ENCODE measurements around the gene IL1F10.

The IL1F10 gene

DNA sequence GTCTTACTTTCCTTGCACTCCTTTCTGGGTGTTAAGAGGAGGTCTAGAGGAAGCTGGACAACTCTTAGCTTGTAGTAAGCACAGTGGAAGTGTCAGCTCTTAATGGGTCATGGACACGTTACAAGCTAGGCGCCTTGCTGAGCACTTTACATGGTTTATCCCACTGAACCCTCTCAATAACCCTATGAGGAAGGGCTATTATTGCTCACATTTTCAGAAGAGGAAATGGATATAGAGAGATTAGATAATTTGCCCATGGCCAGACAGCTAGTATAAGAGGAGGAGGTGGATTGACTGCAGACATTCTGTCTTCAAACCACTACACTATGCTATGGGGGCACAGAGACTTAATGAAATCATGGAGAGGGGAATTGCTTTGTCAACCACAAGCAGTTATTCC lies 51.3 kb downstream of the IL1F10 start:
- H3K27me3 ChIP-seq (ENCODE audit: low read length) = no peaks in the 10 kb centered on the region
- no peaks in the 10 kb centered on the region for H3F3A ChIP-seq (ENCODE audit: insufficient read depth)
- H3K9ac ChIP-seq (ENCODE audit: low read length) = no peak overlapping the region
- TF ChIP-seq EZH2phosphoT487 (conservative IDR thresholded peaks at IDR 0.05; ENCODE audit: low read length) = no peak
- TF ChIP-seq, protein P1, sequence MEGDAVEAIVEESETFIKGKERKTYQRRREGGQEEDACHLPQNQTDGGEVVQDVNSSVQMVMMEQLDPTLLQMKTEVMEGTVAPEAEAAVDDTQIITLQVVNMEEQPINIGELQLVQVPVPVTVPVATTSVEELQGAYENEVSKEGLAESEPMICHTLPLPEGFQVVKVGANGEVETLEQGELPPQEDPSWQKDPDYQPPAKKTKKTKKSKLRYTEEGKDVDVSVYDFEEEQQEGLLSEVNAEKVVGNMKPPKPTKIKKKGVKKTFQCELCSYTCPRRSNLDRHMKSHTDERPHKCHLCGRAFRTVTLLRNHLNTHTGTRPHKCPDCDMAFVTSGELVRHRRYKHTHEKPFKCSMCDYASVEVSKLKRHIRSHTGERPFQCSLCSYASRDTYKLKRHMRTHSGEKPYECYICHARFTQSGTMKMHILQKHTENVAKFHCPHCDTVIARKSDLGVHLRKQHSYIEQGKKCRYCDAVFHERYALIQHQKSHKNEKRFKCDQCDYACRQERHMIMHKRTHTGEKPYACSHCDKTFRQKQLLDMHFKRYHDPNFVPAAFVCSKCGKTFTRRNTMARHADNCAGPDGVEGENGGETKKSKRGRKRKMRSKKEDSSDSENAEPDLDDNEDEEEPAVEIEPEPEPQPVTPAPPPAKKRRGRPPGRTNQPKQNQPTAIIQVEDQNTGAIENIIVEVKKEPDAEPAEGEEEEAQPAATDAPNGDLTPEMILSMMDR (IDR thresholded peaks at IDR 0.05; ENCODE audit: insufficient read depth, low read length, poor library complexity, severe bottlenecking) = no peak
- no peak overlapping the region for H3K27ac ChIP-seq (ENCODE audit: low read depth, low read length)
- no peaks in the 10 kb centered on the region; the same call in 1 of the 2 replicates for H3K9me2 ChIP-seq (replicated peaks; ENCODE audit: insufficient read depth, low read length)
- no peaks in the 10 kb centered on the region for H3K9me3 ChIP-seq (ENCODE audit: insufficient read depth, low read length)
- no peaks in the 10 kb centered on the region for H3K36me3 ChIP-seq (ENCODE audit: low read length)
- no peaks in the 10 kb centered on the region for H4K20me1 ChIP-seq (ENCODE audit: low read depth, low read length)
- no peaks in the 10 kb centered on the region for H3K79me2 ChIP-seq (ENCODE audit: insufficient read depth, low read length)
- no peak overlapping the region for H3K4me2 ChIP-seq (ENCODE audit: low read depth, low read length, poor library complexity, severe bottlenecking)
- H2AFZ ChIP-seq (ENCODE audit: low read depth, low read length, severe bottlenecking) = no peak overlapping the region
- no peak overlapping the region for H3K4me3 ChIP-seq (ENCODE audit: insufficient read depth, low read length, poor library complexity, severe bottlenecking)

DNA sequence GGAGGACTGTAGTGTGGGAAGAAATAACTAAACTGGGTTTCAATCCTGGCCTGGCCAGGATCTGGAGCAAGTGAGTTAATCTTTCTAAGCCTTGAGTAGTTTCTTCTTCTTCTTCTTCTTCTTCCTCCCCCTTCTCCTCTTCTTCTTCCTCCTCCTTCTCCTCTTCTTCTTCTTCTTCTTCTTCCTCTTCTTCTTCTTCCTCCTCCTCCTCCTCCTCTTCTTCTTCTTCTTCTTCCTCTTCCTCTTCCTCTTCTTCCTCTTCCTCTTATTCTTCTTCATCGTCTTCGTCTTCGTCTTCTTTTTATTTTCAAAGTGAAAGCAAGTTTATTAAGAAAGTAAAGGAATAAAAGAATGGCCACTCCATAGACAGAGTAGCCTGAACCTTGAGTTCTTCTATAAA lies 53.1 kb downstream of the IL1F10 start:
- no peaks in the 10 kb centered on the region for H3K36me3 ChIP-seq (ENCODE audit: low read length)
- H3F3A ChIP-seq (ENCODE audit: insufficient read depth) = no peaks in the 10 kb centered on the region
- H3K4me3 ChIP-seq (ENCODE audit: insufficient read depth, low read length, poor library complexity, severe bottlenecking) = no peak overlapping the region
- no peaks in the 10 kb centered on the region for H3K9me3 ChIP-seq (ENCODE audit: insufficient read depth, low read length)
- TF ChIP-seq EZH2phosphoT487 (conservative IDR thresholded peaks at IDR 0.05; ENCODE audit: low read length) = no peak
- TF ChIP-seq, protein P1 (IDR thresholded peaks at IDR 0.05; ENCODE audit: insufficient read depth, low read length, poor library complexity, severe bottlenecking) = no peak
- no peaks in the 10 kb centered on the region for H3K79me2 ChIP-seq (ENCODE audit: insufficient read depth, low read length)
- H3K27ac ChIP-seq (ENCODE audit: low read depth, low read length) = no peak overlapping the region
- no peaks in the 10 kb centered on the region; the same call in 1 of the 2 replicates for H3K9me2 ChIP-seq (replicated peaks; ENCODE audit: insufficient read depth, low read length)
- peak overlapping the region; percentile 74 for H2AFZ ChIP-seq (ENCODE audit: low read depth, low read length, severe bottlenecking)
- no peaks in the 10 kb centered on the region for H4K20me1 ChIP-seq (ENCODE audit: low read depth, low read length)
- no peak overlapping the region for H3K9ac ChIP-seq (ENCODE audit: low read length)
- H3K4me2 ChIP-seq (ENCODE audit: low read depth, low read length, poor library complexity, severe bottlenecking) = peak overlapping the region; percentile 33
- H3K27me3 ChIP-seq (ENCODE audit: low read length) = no peaks in the 10 kb centered on the region

DNA sequence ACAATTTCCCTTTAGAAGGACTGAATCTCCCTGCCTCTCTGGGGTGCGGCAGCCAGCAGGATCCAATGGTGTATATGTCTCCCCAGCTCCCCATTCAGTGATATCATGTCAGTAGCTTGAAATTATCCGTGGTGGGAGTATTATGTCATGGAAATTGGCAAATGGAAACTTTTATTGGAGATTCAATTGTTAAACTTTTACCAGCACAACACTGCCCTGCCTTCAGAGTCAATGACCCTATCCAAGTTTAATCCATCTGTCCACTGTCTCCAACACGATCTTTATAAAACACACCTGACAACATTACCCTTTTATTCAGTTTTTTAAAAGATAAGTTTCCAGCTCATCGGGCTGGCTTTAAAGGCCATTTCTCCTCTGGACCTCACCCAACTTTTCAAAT lies 54.6 kb downstream of the IL1F10 start:
- H3K79me2 ChIP-seq (ENCODE audit: insufficient read depth, low read length) = no peaks in the 10 kb centered on the region
- no peak overlapping the region for H3K4me2 ChIP-seq (ENCODE audit: low read depth, low read length, poor library complexity, severe bottlenecking)
- H2AFZ ChIP-seq (ENCODE audit: low read depth, low read length, severe bottlenecking) = no peak overlapping the region
- no peaks in the 10 kb centered on the region for H3K27me3 ChIP-seq (ENCODE audit: low read length)
- no peaks in the 10 kb centered on the region for H4K20me1 ChIP-seq (ENCODE audit: low read depth, low read length)
- no peak for TF ChIP-seq EZH2phosphoT487 (conservative IDR thresholded peaks at IDR 0.05; ENCODE audit: low read length)
- TF ChIP-seq, protein P1 (IDR thresholded peaks at IDR 0.05; ENCODE audit: insufficient read depth, low read length, poor library complexity, severe bottlenecking) = no peak
- H3K4me3 ChIP-seq (ENCODE audit: insufficient read depth, low read length, poor library complexity, severe bottlenecking) = no peak overlapping the region
- H3K27ac ChIP-seq (ENCODE audit: low read depth, low read length) = no peak overlapping the region
- no peaks in the 10 kb centered on the region; the same call in 1 of the 2 replicates for H3K9me2 ChIP-seq (replicated peaks; ENCODE audit: insufficient read depth, low read length)
- no peaks in the 10 kb centered on the region for H3K9me3 ChIP-seq (ENCODE audit: insufficient read depth, low read length)
- H3K9ac ChIP-seq (ENCODE audit: low read length) = no peak overlapping the region
- no peaks in the 10 kb centered on the region for H3K36me3 ChIP-seq (ENCODE audit: low read length)
- H3F3A ChIP-seq (ENCODE audit: insufficient read depth) = no peaks in the 10 kb centered on the region
